ENCODE measurements around the gene ZNF148.

- TF ChIP-seq CTCF (conservative IDR thresholded peaks at IDR 0.05 in 1 of 2, IDR thresholded peaks at IDR 0.05 in 1 of 2; ENCODE audit: extremely low read depth in 1 of 2, insufficient read depth in 1 of 2, low read depth in 1 of 2, low read length in 2 of 2) (no peak), EZH2 (IDR thresholded peaks at IDR 0.05; ENCODE audit: borderline replicate concordance, low read length) (no peak)
Measured at GRCh38 chr3:125326957-125327356, 48.2 kb downstream of the ZNF148 start.

Data from mammary epithelial cell (primary cell).